Muscle layer of duodenum (tissue), 2 donors: ENCODE results near the gene HPS6.

Source experiments
- H3K27ac ChIP-seq: one replicate; pipeline ENCODE4 v1.7.0; 2013; ENCODE audit warnings: mild to moderate bottlenecking, low read length
- H3K27me3 ChIP-seq: one replicate; pipeline ENCODE4 v1.7.0; 2013; ENCODE audit warnings: low read depth, mild to moderate bottlenecking, control low read depth, low read length
- H3K36me3 ChIP-seq, 2 donors: one replicate each; pipeline ENCODE4 v1.7.0; 2013; ENCODE audit warnings: low read length in 2 of 2, control low read depth in 1 of 2, mild to moderate bottlenecking in 1 of 2; ENCODE audit not compliant: insufficient read depth in 2 of 2, control insufficient read depth in 1 of 2
- H3K4me1 ChIP-seq, 2 donors: one replicate each; pipeline ENCODE4 v1.7.0; 2013; ENCODE audit warnings: low read length in 2 of 2, mild to moderate bottlenecking in 2 of 2, control low read depth in 1 of 2, moderate library complexity in 1 of 2; ENCODE audit not compliant: insufficient read depth in 2 of 2, control insufficient read depth in 1 of 2
- H3K4me3 ChIP-seq, 2 donors: one replicate each; pipeline ENCODE4 v1.7.0; 2013; ENCODE audit warnings: low read length in 2 of 2, low read depth in 1 of 2, mild to moderate bottlenecking in 1 of 2
- H3K9me3 ChIP-seq, 2 donors: one replicate each; pipeline ENCODE4 v1.7.0; 2013; ENCODE audit warnings: low read length in 2 of 2, control low read depth in 1 of 2, mild to moderate bottlenecking in 1 of 2; ENCODE audit not compliant: control insufficient read depth in 1 of 2
- donor health status: healthy.

HPS6 gene

GRCh38 chr10:102072673-102073527 lies 7.8 kb downstream of the HPS6 start:
- no peaks in the 10 kb centered on the region for H3K27me3 ChIP-seq

DNA sequence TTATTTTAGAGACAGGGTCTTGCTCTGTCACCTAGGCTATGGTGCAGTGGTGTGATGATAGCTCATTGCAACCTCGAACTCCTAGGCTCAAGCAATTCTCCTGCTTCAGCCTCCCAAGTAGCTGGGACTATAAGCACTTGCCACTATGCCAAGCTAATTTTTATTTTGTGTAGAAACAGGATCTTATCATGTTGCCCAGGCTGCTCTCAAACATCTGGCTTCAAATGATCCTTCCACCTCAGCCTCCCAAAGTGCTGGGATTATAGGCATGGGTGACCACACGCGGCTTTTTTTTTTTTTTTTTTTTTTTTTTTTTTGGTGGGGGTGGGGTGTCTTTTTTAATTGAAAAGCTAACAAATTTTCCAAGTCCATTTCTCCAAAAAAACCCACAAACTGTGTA lies 18.4 kb downstream of the HPS6 start:
- H3K27ac ChIP-seq = no peak overlapping the region
- H3K36me3 ChIP-seq = no peaks in the 10 kb centered on the region
- H3K27me3 ChIP-seq = no peaks in the 10 kb centered on the region
- H3K9me3 ChIP-seq = no peaks in the 10 kb centered on the region
- no peaks in the 10 kb centered on the region for H3K4me1 ChIP-seq
- H3K4me3 ChIP-seq = no peak overlapping the region

More at GRCh38 chr10:102072673-102073527, 7.8 kb downstream of the HPS6 start:
- Histone ChIP-seq H3K36me3 (no peaks in the 10 kb centered on the region), H3K4me1 (no peaks in the 10 kb centered on the region), H3K27ac (no peak overlapping the region), H3K4me3 (no peak overlapping the region), H3K9me3 (no peaks in the 10 kb centered on the region)

GRCh38 chr10:102085336-102085735 lies 20.2 kb downstream of the HPS6 start:
- H3K4me3 ChIP-seq = no peak overlapping the region
- no peaks in the 10 kb centered on the region for H3K9me3 ChIP-seq
- no peaks in the 10 kb centered on the region for H3K4me1 ChIP-seq
- H3K27me3 ChIP-seq = no peaks in the 10 kb centered on the region
- no peak overlapping the region for H3K27ac ChIP-seq
- no peaks in the 10 kb centered on the region for H3K36me3 ChIP-seq

DNA sequence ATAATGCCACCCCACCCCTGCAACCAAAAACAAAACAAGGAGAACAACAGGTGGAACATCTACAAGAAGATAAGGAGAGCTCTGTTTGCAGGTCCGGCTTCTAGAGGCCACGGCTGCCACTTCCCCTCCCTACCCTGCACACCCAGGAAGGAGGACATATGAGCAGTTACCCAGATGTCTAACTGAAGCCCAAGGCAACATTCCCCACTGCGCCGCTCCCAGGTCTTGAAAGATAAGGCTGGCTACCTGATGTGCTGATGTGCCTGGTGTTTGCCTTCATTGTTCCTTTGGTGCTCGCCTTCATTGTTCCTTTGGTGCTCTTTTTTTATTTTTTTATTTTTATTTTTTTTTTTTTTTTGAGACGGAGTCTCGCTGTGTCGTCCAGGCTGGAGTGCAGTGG lies 21.0 kb downstream of the HPS6 start:
- Histone ChIP-seq H3K36me3 (no peaks in the 10 kb centered on the region), H3K27me3 (no peaks in the 10 kb centered on the region), H3K27ac (no peak overlapping the region), H3K9me3 (no peaks in the 10 kb centered on the region), H3K4me1 (no peaks in the 10 kb centered on the region), H3K4me3 (no peak overlapping the region)

DNA sequence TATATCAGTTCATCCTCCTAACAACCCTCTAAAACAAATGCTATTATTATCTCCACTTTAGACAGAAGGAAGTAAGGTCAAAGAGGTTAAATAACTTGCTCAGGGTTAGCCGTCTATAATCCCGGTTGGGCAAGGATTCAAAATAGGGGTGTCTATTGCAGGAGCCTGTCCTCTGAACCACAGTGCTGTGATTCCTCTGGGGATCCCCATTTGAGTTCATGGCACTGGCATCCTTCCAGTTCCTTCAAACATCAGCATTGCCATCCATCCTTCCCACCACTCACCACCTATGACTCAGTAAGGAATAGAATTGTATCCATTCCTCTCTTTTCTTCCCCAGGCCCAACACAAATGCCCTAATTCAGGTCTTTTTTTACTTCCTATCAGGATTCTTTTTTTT lies 25.6 kb downstream of the HPS6 start:
- no peak overlapping the region for H3K4me3 ChIP-seq
- H3K4me1 ChIP-seq = no peaks in the 10 kb centered on the region
- H3K9me3 ChIP-seq = no peaks in the 10 kb centered on the region
- H3K27me3 ChIP-seq = no peaks in the 10 kb centered on the region
- H3K27ac ChIP-seq = no peak overlapping the region
- no peaks in the 10 kb centered on the region for H3K36me3 ChIP-seq

- Histone ChIP-seq H3K4me3 (no peak overlapping the region), H3K36me3 (peaks cover 0 to 4% of the 10 kb centered on the region in 2 donors)
Measured at GRCh38 chr10:102096449-102096848, 31.3 kb downstream of the HPS6 start.

GRCh38 chr10:102101152-102101551 lies 36.0 kb downstream of the HPS6 start:
- no peaks in the 10 kb centered on the region for H3K4me1 ChIP-seq
- H3K9me3 ChIP-seq = no peaks in the 10 kb centered on the region
- no peak overlapping the region for H3K4me3 ChIP-seq
- H3K27me3 ChIP-seq = no peaks in the 10 kb centered on the region
- H3K36me3 ChIP-seq = peaks cover 0 to 4% of the 10 kb centered on the region in 2 donors
- no peak overlapping the region for H3K27ac ChIP-seq

More at GRCh38 chr10:102096449-102096848, 31.3 kb downstream of the HPS6 start:
- no peaks in the 10 kb centered on the region for H3K9me3 ChIP-seq
- no peak overlapping the region for H3K27ac ChIP-seq
- H3K27me3 ChIP-seq = no peaks in the 10 kb centered on the region
- no peaks in the 10 kb centered on the region for H3K4me1 ChIP-seq

DNA sequence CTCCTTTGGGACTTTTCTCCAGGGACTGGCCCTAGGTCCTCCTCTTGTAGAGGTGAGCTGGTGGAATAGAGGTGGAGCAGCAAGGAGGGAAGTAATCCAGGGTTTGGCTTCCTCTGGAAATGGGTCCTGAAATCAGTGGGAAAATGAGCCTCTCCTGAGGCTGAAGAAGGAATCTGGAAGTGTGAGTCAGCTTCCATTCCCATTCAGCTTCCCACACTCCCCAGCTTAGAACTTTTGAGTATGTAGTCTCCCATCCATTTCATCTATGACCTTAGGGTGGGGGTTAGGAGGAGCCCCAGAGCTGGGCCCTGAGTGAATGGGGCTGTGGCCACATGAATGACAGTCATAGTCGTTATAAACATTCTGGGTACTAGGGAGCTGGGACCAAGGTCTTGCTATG lies 37.3 kb downstream of the HPS6 start:
- no peak overlapping the region for H3K4me3 ChIP-seq
- H3K27ac ChIP-seq = no peak overlapping the region
- no peaks in the 10 kb centered on the region for H3K4me1 ChIP-seq
- H3K9me3 ChIP-seq = no peaks in the 10 kb centered on the region
- no peaks in the 10 kb centered on the region for H3K27me3 ChIP-seq
- H3K36me3 ChIP-seq = peaks cover 6 to 12% of the 10 kb centered on the region in 2 donors

GRCh38 chr10:102106998-102107397 lies 41.8 kb downstream of the HPS6 start:
- Histone ChIP-seq H3K27me3 (no peaks in the 10 kb centered on the region), H3K27ac (no peak overlapping the region), H3K9me3 (no peaks in the 10 kb centered on the region), H3K36me3 (peaks cover 38 to 48% of the 10 kb centered on the region in 2 donors), H3K4me1 (peaks cover 0 to under 1% of the 10 kb centered on the region in 2 donors), H3K4me3 (no peak overlapping the region)

GRCh38 chr10:102109166-102110116 lies 44.3 kb downstream of the HPS6 start:
- Histone ChIP-seq H3K4me1 (peaks cover 9 to 24% of the 10 kb centered on the region in 2 donors), H3K27me3 (no peaks in the 10 kb centered on the region), H3K4me3 (no peak overlapping the region), H3K9me3 (no peaks in the 10 kb centered on the region), H3K27ac (no peak overlapping the region), H3K36me3 (peaks cover 38 to 48% of the 10 kb centered on the region in 2 donors)

DNA sequence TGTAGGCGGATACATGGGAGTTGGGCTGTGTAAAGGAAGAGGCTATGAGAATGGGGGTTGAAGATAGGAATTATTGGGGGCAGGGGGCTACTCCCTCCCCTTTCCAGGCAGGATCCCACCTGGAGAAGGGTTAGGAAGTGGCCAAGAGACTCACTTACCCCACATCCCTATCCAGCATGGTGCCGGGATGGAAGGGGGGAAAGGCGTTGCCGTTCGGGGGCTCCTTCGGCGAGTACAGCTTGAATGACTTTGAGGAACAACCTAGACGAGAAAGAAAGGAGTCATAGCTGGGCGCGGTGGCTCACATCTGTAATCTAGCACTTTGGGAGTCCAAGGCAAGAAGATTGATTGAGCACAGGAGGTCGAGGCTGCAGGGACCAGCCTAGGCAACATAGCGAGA lies 46.1 kb downstream of the HPS6 start:
- no peaks in the 10 kb centered on the region for H3K9me3 ChIP-seq
- H3K4me1 ChIP-seq = peaks cover 16 to 37% of the 10 kb centered on the region in 2 donors
- no peak overlapping the region for H3K4me3 ChIP-seq
- no peaks in the 10 kb centered on the region for H3K27me3 ChIP-seq
- H3K27ac ChIP-seq = no peak overlapping the region
- H3K36me3 ChIP-seq = peaks cover 38 to 48% of the 10 kb centered on the region in 2 donors
